ENCODE data around the gene SH3RF3.

GRCh38 chr2:109143214-109144187, 14.5 kb downstream of the SH3RF3 start:
- TF ChIP-seq POLR2AphosphoS5 (IDR thresholded peaks at IDR 0.05) (no peak), CTCF (IDR thresholded peaks at IDR 0.05) (no peak), POLR2A (IDR thresholded peaks at IDR 0.05) (no peak)
